WTC11 (cell line): Measurements from ENCODE around the gene CDC23.

Experiments used
- ELF4 ChIP-seq: sonication (generic); formaldehyde crosslinking; IDR thresholded peaks from 2 replicates; pipeline ENCODE4 v1.8.1; 2022; ENCODE audit warnings: low read depth, mild to moderate bottlenecking, moderate library complexity, missing genetic modification reagents
- ESRRA ChIP-seq: sonication (generic); formaldehyde crosslinking; IDR thresholded peaks from 2 replicates; pipeline ENCODE4 v1.8.1; 2022; ENCODE audit warnings: mild to moderate bottlenecking, missing genetic modification reagents, borderline replicate concordance
- FOXJ3 ChIP-seq: sonication (generic); formaldehyde crosslinking; IDR thresholded peaks from 2 replicates; pipeline ENCODE4 v1.9.0; 2021; ENCODE audit warnings: missing genetic modification reagents, mild to moderate bottlenecking, borderline replicate concordance
- GABPB1 ChIP-seq: sonication (generic); formaldehyde crosslinking; IDR thresholded peaks from 2 replicates; pipeline ENCODE4 v1.8.1; 2023; ENCODE audit warnings: mild to moderate bottlenecking, missing genetic modification reagents
- IRF2 ChIP-seq: sonication (generic); formaldehyde crosslinking; IDR thresholded peaks from 2 replicates; pipeline ENCODE4 v1.8.0; 2022; ENCODE audit warnings: low read depth, missing genetic modification reagents, borderline replicate concordance
- JUN ChIP-seq: sonication (generic); formaldehyde crosslinking; IDR thresholded peaks from 2 replicates; pipeline ENCODE4 v1.8.0; 2023; ENCODE audit warnings: mild to moderate bottlenecking, missing genetic modification reagents
- KAT7 ChIP-seq: sonication (generic); formaldehyde crosslinking; IDR thresholded peaks from 2 replicates; pipeline ENCODE4 v1.8.1; 2023; ENCODE audit warnings: missing genetic modification reagents, mild to moderate bottlenecking, borderline replicate concordance
- TCF7 ChIP-seq: sonication (generic); formaldehyde crosslinking; IDR thresholded peaks from 2 replicates; pipeline ENCODE4 v1.8.0; 2022; ENCODE audit warnings: mild to moderate bottlenecking, low read depth, missing genetic modification reagents, moderate library complexity
- TF ChIP-seq, protein P1 (sequence below): fragments of 200-600 bp; IDR thresholded peaks from 2 replicates; pipeline ENCODE4 v1.8.0; 2022; ENCODE audit warnings: antibody characterized with exemption
- TF ChIP-seq, protein P2 (sequence below): sonication (generic); formaldehyde crosslinking; IDR thresholded peaks from 2 replicates; pipeline ENCODE4 v1.8.1; 2023; ENCODE audit warnings: mild to moderate bottlenecking, missing genetic modification reagents, moderate library complexity
- TF ChIP-seq, protein P3 (sequence below): sonication (generic); formaldehyde crosslinking; IDR thresholded peaks from 2 replicates; pipeline ENCODE4 v1.8.0; 2023; ENCODE audit warnings: missing genetic modification reagents
- TF ChIP-seq, protein P4 (sequence below): sonication (generic); formaldehyde crosslinking; IDR thresholded peaks from 2 replicates; pipeline ENCODE4 v1.8.0; 2022; ENCODE audit warnings: mild to moderate bottlenecking, missing genetic modification reagents

DNA sequence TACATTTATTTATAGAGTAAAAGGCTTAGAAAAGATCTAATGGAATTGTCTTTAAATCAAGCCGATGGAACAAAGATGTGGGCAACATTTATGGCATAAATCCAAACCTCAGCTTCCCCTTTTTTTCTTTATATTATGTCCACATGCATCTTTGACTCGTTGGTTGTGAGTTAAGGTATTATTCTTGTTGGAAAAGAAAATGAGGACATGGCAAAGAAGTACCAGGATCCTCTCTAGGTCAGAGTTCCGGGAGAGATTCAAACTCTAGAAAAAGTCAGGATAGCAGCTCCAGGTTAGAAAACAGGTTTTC, 73.4 kb downstream of the CDC23 start:
- TF ChIP-seq, protein P1, sequence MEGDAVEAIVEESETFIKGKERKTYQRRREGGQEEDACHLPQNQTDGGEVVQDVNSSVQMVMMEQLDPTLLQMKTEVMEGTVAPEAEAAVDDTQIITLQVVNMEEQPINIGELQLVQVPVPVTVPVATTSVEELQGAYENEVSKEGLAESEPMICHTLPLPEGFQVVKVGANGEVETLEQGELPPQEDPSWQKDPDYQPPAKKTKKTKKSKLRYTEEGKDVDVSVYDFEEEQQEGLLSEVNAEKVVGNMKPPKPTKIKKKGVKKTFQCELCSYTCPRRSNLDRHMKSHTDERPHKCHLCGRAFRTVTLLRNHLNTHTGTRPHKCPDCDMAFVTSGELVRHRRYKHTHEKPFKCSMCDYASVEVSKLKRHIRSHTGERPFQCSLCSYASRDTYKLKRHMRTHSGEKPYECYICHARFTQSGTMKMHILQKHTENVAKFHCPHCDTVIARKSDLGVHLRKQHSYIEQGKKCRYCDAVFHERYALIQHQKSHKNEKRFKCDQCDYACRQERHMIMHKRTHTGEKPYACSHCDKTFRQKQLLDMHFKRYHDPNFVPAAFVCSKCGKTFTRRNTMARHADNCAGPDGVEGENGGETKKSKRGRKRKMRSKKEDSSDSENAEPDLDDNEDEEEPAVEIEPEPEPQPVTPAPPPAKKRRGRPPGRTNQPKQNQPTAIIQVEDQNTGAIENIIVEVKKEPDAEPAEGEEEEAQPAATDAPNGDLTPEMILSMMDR, result no peak
- TF ChIP-seq, protein P2, sequence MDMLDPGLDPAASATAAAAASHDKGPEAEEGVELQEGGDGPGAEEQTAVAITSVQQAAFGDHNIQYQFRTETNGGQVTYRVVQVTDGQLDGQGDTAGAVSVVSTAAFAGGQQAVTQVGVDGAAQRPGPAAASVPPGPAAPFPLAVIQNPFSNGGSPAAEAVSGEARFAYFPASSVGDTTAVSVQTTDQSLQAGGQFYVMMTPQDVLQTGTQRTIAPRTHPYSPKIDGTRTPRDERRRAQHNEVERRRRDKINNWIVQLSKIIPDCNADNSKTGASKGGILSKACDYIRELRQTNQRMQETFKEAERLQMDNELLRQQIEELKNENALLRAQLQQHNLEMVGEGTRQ (CRISPR knock-in tag), result no peak
- TF ChIP-seq ESRRA, result no peak
- TF ChIP-seq GABPB1 (CRISPR knock-in tag), result no peak
- TF ChIP-seq, protein P3, sequence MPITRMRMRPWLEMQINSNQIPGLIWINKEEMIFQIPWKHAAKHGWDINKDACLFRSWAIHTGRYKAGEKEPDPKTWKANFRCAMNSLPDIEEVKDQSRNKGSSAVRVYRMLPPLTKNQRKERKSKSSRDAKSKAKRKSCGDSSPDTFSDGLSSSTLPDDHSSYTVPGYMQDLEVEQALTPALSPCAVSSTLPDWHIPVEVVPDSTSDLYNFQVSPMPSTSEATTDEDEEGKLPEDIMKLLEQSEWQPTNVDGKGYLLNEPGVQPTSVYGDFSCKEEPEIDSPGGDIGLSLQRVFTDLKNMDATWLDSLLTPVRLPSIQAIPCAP, result no peak
- no peak for TF ChIP-seq JUN (CRISPR knock-in tag)
- no peak for TF ChIP-seq FOXJ3 (CRISPR knock-in tag)
- no peak for TF ChIP-seq KAT7 (CRISPR knock-in tag)
- TF ChIP-seq TCF7 (CRISPR knock-in tag), result no peak
- TF ChIP-seq ELF4 (CRISPR knock-in tag), result no peak
- TF ChIP-seq, protein P4, sequence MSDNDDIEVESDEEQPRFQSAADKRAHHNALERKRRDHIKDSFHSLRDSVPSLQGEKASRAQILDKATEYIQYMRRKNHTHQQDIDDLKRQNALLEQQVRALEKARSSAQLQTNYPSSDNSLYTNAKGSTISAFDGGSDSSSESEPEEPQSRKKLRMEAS, result no peak
- TF ChIP-seq IRF2 (CRISPR knock-in tag), result no peak
